Activated CD4-positive, alpha-beta T cell treated with anti-CD3 and anti-CD28 coated beads, Interleukin-2, amount 50 U/mL, for 1 hour (primary cell): Measurements from ENCODE around the gene SELP.

ENCODE experiments used
- DNase-seq: peaks from one replicate; pipeline ENCODE4 v3.0.0-alpha.2; 2020

The SELP gene

GRCh38 chr1:169574336-169574735, 55.6 kb downstream of the SELP start:
- no peak for DNase-seq

GRCh38 chr1:169572187-169572586, 57.7 kb downstream of the SELP start:
- DNase-seq, result no peak

GRCh38 chr1:169571450-169571849, 58.5 kb downstream of the SELP start:
- no peak for DNase-seq

GRCh38 chr1:169570172-169570574, 59.8 kb downstream of the SELP start:
- no peak for DNase-seq

GRCh38 chr1:169568497-169568896, 61.4 kb downstream of the SELP start:
- no peak for DNase-seq

GRCh38 chr1:169565335-169566271, 64.3 kb downstream of the SELP start:
- no peak for DNase-seq

- DNase-seq, result no peak
Measured at GRCh38 chr1:169563650-169564049, 66.3 kb downstream of the SELP start.

GRCh38 chr1:169563019-169563615, 66.8 kb downstream of the SELP start:
- no peak for DNase-seq

- DNase-seq, result no peak
Measured at GRCh38 chr1:169561692-169562091, 68.2 kb downstream of the SELP start.

- no peak for DNase-seq
Measured at GRCh38 chr1:169557131-169557530, 72.8 kb downstream of the SELP start.

GRCh38 chr1:169550294-169550693, 79.6 kb downstream of the SELP start:
- no peak for DNase-seq

- no peak for DNase-seq
Measured at GRCh38 chr1:169548282-169548681, 81.6 kb downstream of the SELP start.

- peak; percentile 35 for DNase-seq
Measured at GRCh38 chr1:169546087-169546995, 83.6 kb downstream of the SELP start.

- DNase-seq, result no peak
Measured at GRCh38 chr1:169545472-169545871, 84.5 kb downstream of the SELP start.

- no peak for DNase-seq
Measured at GRCh38 chr1:169538998-169539871, 90.7 kb downstream of the SELP start.
